Kidney (tissue), 14 donors: ENCODE results near the gene BTN1A1. TPM values are rescaled to one million over a fixed set of nuclear protein-coding genes. Genes with fewer than 3 reads are reported as not detected.
"Not testable (repeated sequence)": the region's sequence is repeated elsewhere in the genome, so short reads cannot be mapped to it uniquely, and the experiment has no call there.

Source experiments
- DNase-seq, 5 donors: peaks; one replicate each; pipeline ENCODE4 v3.0.0-alpha.2; 2013 to 2020
- FAIRE-seq: peaks from 2 replicates; lab custom pipeline; 2012; peaks lifted over from hg19 to GRCh38; lab: Jason Lieb, UNC
- H3K27ac ChIP-seq, 2 donors: one replicate each; pipeline ENCODE4 v1.7.0; 2013; ENCODE audit warnings: low read depth in 2 of 2, low read length in 2 of 2, inconsistent platforms in 1 of 2
- H3K27me3 ChIP-seq: one replicate; pipeline ENCODE4 v1.7.1; 2013; ENCODE audit warnings: low read length, inconsistent platforms; ENCODE audit not compliant: control insufficient read depth, insufficient read depth
- H3K36me3 ChIP-seq, 3 donors: one replicate each; pipeline versions ENCODE4 v1.7.0 to v1.7.1; 2013; ENCODE audit warnings: low read length in 3 of 3, control low read depth in 1 of 3, inconsistent platforms in 1 of 3; ENCODE audit not compliant: insufficient read depth in 3 of 3, control insufficient read depth in 2 of 3
- H3K4me1 ChIP-seq, 3 donors: one replicate each; pipeline versions ENCODE4 v1.7.0 to v1.7.1; 2013; ENCODE audit warnings: low read length in 3 of 3, inconsistent platforms in 1 of 3, low read depth in 1 of 3; ENCODE audit not compliant: control insufficient read depth in 2 of 3, insufficient read depth in 2 of 3
- H3K4me3 ChIP-seq, 3 donors: one replicate each; pipeline versions ENCODE4 v1.7.0 to v1.8.1; 2013; ENCODE audit warnings: low read length in 3 of 3, control low read depth in 1 of 3, inconsistent platforms in 1 of 3
- H3K9ac ChIP-seq, 3 donors: one replicate each; pipeline versions ENCODE4 v1.7.0 to v1.7.1; 2013; ENCODE audit warnings: low read length in 3 of 3, control low read depth in 1 of 3, inconsistent platforms in 1 of 3
- H3K9me3 ChIP-seq, 3 donors: one replicate each; pipeline versions ENCODE4 v1.7.0 to v1.7.1; 2013; ENCODE audit warnings: low read length in 3 of 3, control low read depth in 1 of 3, inconsistent platforms in 1 of 3; ENCODE audit not compliant: control insufficient read depth in 2 of 3, insufficient read depth in 1 of 3
- intact Hi-C: fragments of 100-400 bp; cut with DNase I; formaldehyde crosslinking; loops from one replicate; pipeline ENCODE4 v1.11.1; 2022
- polyA plus RNA-seq: library from polyadenylated mRNA; stranded (reverse); fragments of 350-450 nt; fragmentation: Illumina TruSeq; extraction: RNeasy Lipid Tissue Mini Kit (QIAGEN cat#74804); gene quantifications from one replicate; pipeline ENCODE4 v1.2.3, GENCODE V29; 2014; ENCODE audit warnings: low read depth, low replicate concordance; ENCODE audit not compliant: insufficient read depth
- total RNA-seq: library from RNA; stranded (reverse); fragmentation: NEBNext Ultra II Directional; extraction: Animal tissue kit (Norgen Biotek cat#: 25700); gene quantifications from one replicate; pipeline ENCODE4 v1.2.1, GENCODE V29; 2021
- TF ChIP-seq, protein P1 (sequence below): IDR thresholded peaks from 3 replicates; pipeline ENCODE4 v1.5.1; 2012; ENCODE audit warnings: mild to moderate bottlenecking, moderate library complexity, borderline replicate concordance; ENCODE audit not compliant: insufficient read depth; ENCODE audit errors: extremely low read depth
- donor health status: control.
- donor health status: control.
- donor health status: control.
- donor health status: control.
- donor health status: control.
- donor health status: DM: yes; HTN: yes; CAD: no.
- donor health status: Normal renal cell carcinoma (clear cell type).

Gene BTN1A1
- total and polyA plus RNA-seq, 2 donors from 2014 or later: 0.09 TPM; not detected in 1

DNA sequence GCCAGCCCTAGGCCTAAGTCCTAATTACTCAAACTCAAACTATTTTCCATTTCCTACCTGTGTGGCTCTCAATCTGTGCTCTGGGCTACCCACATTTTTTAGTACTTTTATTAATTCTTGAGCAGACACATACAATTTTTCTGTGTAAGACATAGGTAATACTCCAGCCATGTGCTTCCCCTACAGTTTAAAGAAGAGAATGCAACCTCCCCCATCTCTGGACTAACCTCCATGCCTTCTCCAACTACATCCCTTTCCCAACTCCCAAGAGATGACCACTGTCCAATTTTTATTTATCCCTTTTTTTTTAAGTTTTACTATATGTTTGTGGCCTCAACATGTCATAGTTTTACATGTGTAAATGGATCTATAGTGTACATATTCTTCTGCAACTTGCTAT is 43.9 kb downstream of the BTN1A1 start:
- Histone ChIP-seq H3K4me3 (no peak overlapping the region), H3K36me3 (peaks cover 0 to 15% (median 7%) of the 10 kb centered on the region in 3 donors), H3K9ac (no peak overlapping the region), H3K4me1 (peaks cover 0 to 3% (median 2%) of the 10 kb centered on the region in 3 donors), H3K27ac (no peak overlapping the region), H3K9me3 (no peaks in the 10 kb centered on the region), H3K27me3 (no peaks in the 10 kb centered on the region)
- FAIRE-seq (no peak), DNase-seq (peak in 1 of 5 donors; percentile 26)
- TF ChIP-seq, protein P1, sequence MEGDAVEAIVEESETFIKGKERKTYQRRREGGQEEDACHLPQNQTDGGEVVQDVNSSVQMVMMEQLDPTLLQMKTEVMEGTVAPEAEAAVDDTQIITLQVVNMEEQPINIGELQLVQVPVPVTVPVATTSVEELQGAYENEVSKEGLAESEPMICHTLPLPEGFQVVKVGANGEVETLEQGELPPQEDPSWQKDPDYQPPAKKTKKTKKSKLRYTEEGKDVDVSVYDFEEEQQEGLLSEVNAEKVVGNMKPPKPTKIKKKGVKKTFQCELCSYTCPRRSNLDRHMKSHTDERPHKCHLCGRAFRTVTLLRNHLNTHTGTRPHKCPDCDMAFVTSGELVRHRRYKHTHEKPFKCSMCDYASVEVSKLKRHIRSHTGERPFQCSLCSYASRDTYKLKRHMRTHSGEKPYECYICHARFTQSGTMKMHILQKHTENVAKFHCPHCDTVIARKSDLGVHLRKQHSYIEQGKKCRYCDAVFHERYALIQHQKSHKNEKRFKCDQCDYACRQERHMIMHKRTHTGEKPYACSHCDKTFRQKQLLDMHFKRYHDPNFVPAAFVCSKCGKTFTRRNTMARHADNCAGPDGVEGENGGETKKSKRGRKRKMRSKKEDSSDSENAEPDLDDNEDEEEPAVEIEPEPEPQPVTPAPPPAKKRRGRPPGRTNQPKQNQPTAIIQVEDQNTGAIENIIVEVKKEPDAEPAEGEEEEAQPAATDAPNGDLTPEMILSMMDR: peak; percentile 15
- intact Hi-C loops: no loop called here

DNA sequence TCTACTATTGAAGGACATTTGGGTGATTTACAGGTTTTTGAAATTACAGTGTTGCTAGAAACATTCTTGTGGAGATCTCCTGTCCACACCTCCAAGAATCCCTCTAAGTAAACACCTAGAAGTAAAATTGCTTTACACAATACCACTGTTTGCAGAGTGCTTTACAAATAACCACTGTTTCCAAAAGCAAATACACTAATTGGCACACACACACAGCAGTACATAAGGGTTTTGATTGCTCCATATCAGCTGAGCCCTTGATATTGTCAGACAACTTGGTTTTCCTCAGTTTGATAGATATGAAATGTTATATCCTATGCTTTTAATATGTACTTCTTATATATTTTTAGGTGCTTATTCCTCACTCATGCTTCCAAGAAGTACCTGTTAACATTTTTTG is 44.4 kb downstream of the BTN1A1 start:
- Histone ChIP-seq H3K27me3 (no peaks in the 10 kb centered on the region), H3K4me3 (no peak overlapping the region), H3K9me3 (no peaks in the 10 kb centered on the region), H3K4me1 (no peaks in the 10 kb centered on the region), H3K27ac (no peak overlapping the region), H3K9ac (no peak overlapping the region), H3K36me3 (peaks cover 0 to 15% (median 7%) of the 10 kb centered on the region in 3 donors)
- TF ChIP-seq, protein P1: no peak
- intact Hi-C loops: no loop called here
- FAIRE-seq: no peak
- no peak for DNase-seq

DNA sequence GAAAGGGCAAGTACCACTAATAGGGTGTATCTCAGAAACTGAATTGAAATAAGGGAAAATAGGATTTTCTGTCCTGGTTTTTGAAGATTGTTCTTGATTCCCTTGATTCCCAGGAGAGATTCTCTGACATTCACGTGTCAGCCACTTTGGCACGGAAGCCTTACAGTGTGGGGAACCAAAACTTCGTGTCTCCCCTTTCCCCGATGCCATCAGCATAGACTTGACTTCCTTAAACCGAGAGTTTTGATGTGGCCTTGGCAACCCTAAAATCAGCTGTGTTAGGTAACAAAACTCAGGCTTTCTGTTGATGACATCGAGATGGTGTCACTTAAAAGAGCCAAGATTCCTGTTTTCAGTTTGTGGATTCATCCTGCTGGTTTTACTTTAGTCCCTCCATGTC is 45.5 kb downstream of the BTN1A1 start:
- TF ChIP-seq, protein P1: no peak
- Histone ChIP-seq H3K36me3 (peaks cover 0 to 15% (median 7%) of the 10 kb centered on the region in 3 donors), H3K4me1 (no peaks in the 10 kb centered on the region), H3K27ac (no peak overlapping the region), H3K9ac (no peak overlapping the region), H3K9me3 (no peaks in the 10 kb centered on the region), H3K4me3 (no peak overlapping the region), H3K27me3 (no peaks in the 10 kb centered on the region)
- FAIRE-seq (no peak), DNase-seq (no peak)
- intact Hi-C loops: no loop called here

DNA sequence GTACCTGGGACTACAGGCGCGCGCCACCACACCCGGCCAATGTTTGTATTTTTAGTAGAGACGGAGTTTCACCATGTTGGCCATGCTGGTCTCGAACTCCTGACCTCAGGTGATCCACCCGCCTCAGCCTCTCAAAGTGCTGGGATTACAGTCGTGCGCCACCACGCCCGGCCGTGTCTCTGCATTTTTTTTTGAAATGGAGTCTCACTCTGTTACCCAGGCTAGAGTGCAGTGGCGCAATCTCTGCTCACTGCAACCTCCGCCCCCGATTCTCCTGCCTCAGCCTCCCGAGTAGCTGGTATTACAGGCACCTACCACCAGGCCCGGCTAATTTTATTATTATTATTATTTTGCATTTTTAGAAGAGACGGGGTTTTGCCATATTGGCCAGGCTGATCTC is 47.3 kb downstream of the BTN1A1 start:
- H3K4me1 ChIP-seq, DNase-seq, H3K27me3 ChIP-seq, H3K27ac ChIP-seq, FAIRE-seq, H3K9me3 ChIP-seq, H3K4me3 ChIP-seq, H3K9ac ChIP-seq, intact Hi-C loops: not testable (repeated sequence)
- peaks cover 0 to 15% (median 7%) of the 10 kb centered on the region in 3 donors for H3K36me3 ChIP-seq
